ENCODE data around the gene ATM. TPM values are rescaled to one million over a fixed set of nuclear protein-coding genes. Genes with fewer than 3 reads are reported as not detected.

The ATM gene
- total and polyA plus RNA-seq, 10 of the 15 experiments (the other 5 are each of a cell fraction or from before 2014, with no cell fraction given), result 10.0 to 91.5 (median 40.2) TPM

GRCh38 chr11:108218912-108219783, 3.7 kb upstream of the ATM start:
- Histone ChIP-seq H4K20me1 (ENCODE audit: control insufficient read depth, insufficient read depth) (no peaks in the 10 kb centered on the region), H3K27ac (ENCODE audit: control insufficient read depth, insufficient read depth) (peak overlapping the region; percentile 18; the same call in 1 of the 2 replicates), H3K4me1 (ENCODE audit: control insufficient read depth, insufficient read depth, low read length) (peaks cover 11% of the 10 kb centered on the region), H3K4me2 (ENCODE audit: control insufficient read depth, insufficient read depth) (peak overlapping the region; percentile 94), H3K36me3 (ENCODE audit: control insufficient read depth in 2 of 2, insufficient read depth in 2 of 2, low read length in 1 of 2) (peaks cover 0 to 9% of the 10 kb centered on the region in 2 experiments; a peak in 3 of 4 replicates), H3K9me3 (replicated peaks; ENCODE audit: control insufficient read depth, insufficient read depth, low read length) (peaks cover 2% of the 10 kb centered on the region; the same call in 2 of the 3 replicates), H3K27me3 (replicated peaks in 1 of 2; ENCODE audit: control insufficient read depth in 2 of 2, insufficient read depth in 2 of 2, low read length in 1 of 2) (no peaks in the 10 kb centered on the region), H2AFZ (ENCODE audit: control insufficient read depth, low read depth, low read length) (no peak overlapping the region), H3K4me3 (peak overlapping the region; percentile 33; the same call in 1 of the 2 replicates), H3K9ac (ENCODE audit: control insufficient read depth, insufficient read depth, low read length) (peak overlapping the region; percentile 7; the same call in 1 of the 2 replicates), H3K79me2 (ENCODE audit: control insufficient read depth, insufficient read depth, low read length) (peaks cover 84% of the 10 kb centered on the region)
- WGBS (ENCODE audit: insufficient coverage, insufficient replicate concordance, low lambda C conversion rate, missing lambda C conversion rate), result 50% methylated on average over 7 of the region's 7 CpGs
- POLR2A ChIA-PET, result interaction anchor here (0.8 to 1.4 kb wide), 4 partner anchors 9 to 17 kb away, joined by 3 to 5 read pairs (median 3); no protein-coding TSS in a partner anchor
- no TSS peak for BruUV-seq (replicated peaks)
- FAIRE-seq, result no peak
- TF ChIP-seq PAX8 (IDR thresholded peaks at IDR 0.05) (peak; percentile 81; the same call in 1 of the 2 replicates), LARP7 (IDR thresholded peaks at IDR 0.05) (no peak)
- SMC1A ChIA-PET (ENCODE audit: uncharacterized antibody, unreplicated experiment), result interaction anchor here (0.6 to 1.9 kb wide), 16 partner anchors 9 to 442 kb away, joined by 3 to 9 read pairs (median 4); no protein-coding TSS in a partner anchor
- no peak for DNase-seq (ENCODE audit: low read depth, low spot score)
- in situ Hi-C loops (cut with MboI), result no loop called here
- RAD21 ChIA-PET (ENCODE audit: unreplicated experiment), result interaction anchor here (0.9 to 1.9 kb wide), 6 partner anchors 18 to 101 kb away, joined by 3 to 5 read pairs (median 4); no protein-coding TSS in a partner anchor
- intact Hi-C loops (cut with micrococcal nuclease; ENCODE audit: unreplicated experiment), result no loop called here
- no peak for ATAC-seq
- CTCF ChIA-PET, result interaction anchor here (0.7 to 1.9 kb wide), 9 partner anchors 18 to 437 kb away, joined by 3 to 9 read pairs (median 4); partner anchors contain the start of gene CUL5

GRCh38 chr11:108220721-108221336, 2.0 kb upstream of the ATM start:
- peak overlapping the region; percentile 99 for H3K9ac ChIP-seq (ENCODE audit: control insufficient read depth, insufficient read depth, low read length)
- H3K79me2 ChIP-seq (ENCODE audit: control insufficient read depth, insufficient read depth, low read length), result peaks cover 89% of the 10 kb centered on the region
- in situ Hi-C loops (cut with MboI) (no loop called here), intact Hi-C loops (cut with micrococcal nuclease; ENCODE audit: unreplicated experiment) (loop anchor here (5.0 to 10.0 kb wide), 3 partner anchors 244 to 441 kb away; partner anchors contain the start of genes C11orf65 and POGLUT3)
- FAIRE-seq (no peak), ATAC-seq (no peak), DNase-seq (ENCODE audit: low read depth, low spot score) (no peak)
- ChIA-PET CTCF (interaction anchor here (0.8 to 4.1 kb wide), 12 partner anchors 8 to 210 kb away, joined by 3 to 33 read pairs (median 4); no protein-coding TSS in a partner anchor), POLR2A (interaction anchor here (0.8 to 2.5 kb wide), 7 partner anchors 16 to 446 kb away, joined by 3 to 20 read pairs (median 4); no protein-coding TSS in a partner anchor), RAD21 (ENCODE audit: unreplicated experiment) (interaction anchor here (0.7 to 7.0 kb wide), 11 partner anchors 16 to 427 kb away, joined by 3 to 82 read pairs (median 5); partner anchors contain the start of genes ACAT1 and CUL5), SMC1A (ENCODE audit: uncharacterized antibody, unreplicated experiment) (interaction anchor here (0.9 to 7.9 kb wide), 9 partner anchors 12 to 103 kb away, joined by 3 to 112 read pairs (median 6); no protein-coding TSS in a partner anchor)
- H3K27me3 ChIP-seq (replicated peaks in 1 of 2; ENCODE audit: control insufficient read depth in 2 of 2, insufficient read depth in 2 of 2, low read length in 1 of 2), result no peaks in the 10 kb centered on the region
- no TSS peak for BruUV-seq (replicated peaks)
- peaks cover 0 to 9% of the 10 kb centered on the region in 2 experiments; a peak in 2 of 4 replicates for H3K36me3 ChIP-seq (ENCODE audit: control insufficient read depth in 2 of 2, insufficient read depth in 2 of 2, low read length in 1 of 2)
- peak overlapping the region; percentile 97 for H3K27ac ChIP-seq (ENCODE audit: control insufficient read depth, insufficient read depth)
- H4K20me1 ChIP-seq (ENCODE audit: control insufficient read depth, insufficient read depth), result no peaks in the 10 kb centered on the region
- H3K4me2 ChIP-seq (ENCODE audit: control insufficient read depth, insufficient read depth), result peak overlapping the region; percentile 94
- H3K4me3 ChIP-seq, result peak overlapping the region; percentile 97
- H3K9me3 ChIP-seq (replicated peaks; ENCODE audit: control insufficient read depth, insufficient read depth, low read length), result peaks cover 2% of the 10 kb centered on the region; the same call in 2 of the 3 replicates
- H2AFZ ChIP-seq (ENCODE audit: control insufficient read depth, low read depth, low read length), result no peak overlapping the region
- WGBS (ENCODE audit: insufficient coverage, insufficient replicate concordance, low lambda C conversion rate, missing lambda C conversion rate), result 23% methylated on average over 5 of the region's 5 CpGs
- peaks cover 11% of the 10 kb centered on the region for H3K4me1 ChIP-seq (ENCODE audit: control insufficient read depth, insufficient read depth, low read length)
- TF ChIP-seq ZBTB40 (IDR thresholded peaks at IDR 0.05; ENCODE audit: borderline replicate concordance) (no peak), RAD21 (IDR thresholded peaks at IDR 0.05; ENCODE audit: insufficient read depth, low read depth, low read length) (peak; percentile 56), MEF2B (IDR thresholded peaks at IDR 0.05; ENCODE audit: partially characterized antibody, poor library complexity, severe bottlenecking) (no peak), MTA2 (IDR thresholded peaks at IDR 0.05; ENCODE audit: low read depth) (no peak)

All from GM12878 (cell line).